GM19238 (cell line): Measurements from ENCODE around the gene MAP1LC3B.
"Not testable (repeated sequence)": the region's sequence is repeated elsewhere in the genome, so short reads cannot be mapped to it uniquely, and the experiment has no call there.

Experiments
- DNase-seq: peaks from one replicate; pipeline ENCODE4 v3.0.0; 2011; ENCODE audit warnings: low spot score; ENCODE audit not compliant: insufficient read length

The MAP1LC3B gene

GRCh38 chr16:87380881-87381280 lies 11.3 kb upstream of the MAP1LC3B start:
- no peak for DNase-seq

- DNase-seq = no peak
Observed at GRCh38 chr16:87382023-87382785, 9.9 kb upstream of the MAP1LC3B start.

- DNase-seq = peak; percentile 76
Observed at GRCh38 chr16:87383505-87384161, 8.5 kb upstream of the MAP1LC3B start, which contains the start of gene FBXO31. Gene FBXO31, minus strand, starts transcription at chr16:87383776. Its CDS starts 32 bp downstream, at chr16:87383744.

GRCh38 chr16:87384162-87384874 lies 7.8 kb upstream of the MAP1LC3B start:
- no peak for DNase-seq

GRCh38 chr16:87384875-87385167 lies 7.3 kb upstream of the MAP1LC3B start:
- DNase-seq = not testable (repeated sequence)

- DNase-seq = peak; percentile 82
Observed at GRCh38 chr16:87387942-87388817, 4.0 kb upstream of the MAP1LC3B start.

GRCh38 chr16:87388818-87389134 lies 3.4 kb upstream of the MAP1LC3B start:
- DNase-seq = no peak

- no peak for DNase-seq
Observed at GRCh38 chr16:87389245-87389644, 2.9 kb upstream of the MAP1LC3B start.

- DNase-seq = not testable (repeated sequence)
Observed at GRCh38 chr16:87389914-87390313, 2.2 kb upstream of the MAP1LC3B start.

GRCh38 chr16:87390641-87391323 lies 1.4 kb upstream of the MAP1LC3B start:
- no peak for DNase-seq

GRCh38 chr16:87391324-87391949 lies 699 bp upstream of the MAP1LC3B start:
- no peak for DNase-seq

GRCh38 chr16:87392821-87393679 lies 914 bp downstream of the MAP1LC3B start:
- DNase-seq = peak; percentile 41

- no peak for DNase-seq
Observed at GRCh38 chr16:87393680-87394055, 1.5 kb downstream of the MAP1LC3B start.

- DNase-seq = no peak
Observed at GRCh38 chr16:87395181-87395842, 3.2 kb downstream of the MAP1LC3B start.

GRCh38 chr16:87404764-87405625 lies 12.9 kb downstream of the MAP1LC3B start:
- no peak for DNase-seq

- DNase-seq = no peak
Observed at GRCh38 chr16:87406495-87407088, 14.5 kb downstream of the MAP1LC3B start.

- DNase-seq = no peak
Observed at GRCh38 chr16:87407511-87408112, 15.5 kb downstream of the MAP1LC3B start.
